Smooth muscle cell (in vitro differentiated cells): Measurements from ENCODE around the gene TATDN2. TPM values are rescaled to one million over a fixed set of nuclear protein-coding genes. Genes with fewer than 3 reads are reported as not detected.

ENCODE experiments used
- DNase-seq: peaks from one replicate; lab custom pipeline; 2025; ENCODE audit not compliant: unreplicated experiment; lab: John Stamatoyannopoulos, UW
- H2AFZ ChIP-seq: fragments of 200-600 bp; sonication (generic); 2 replicates; pipeline ENCODE4 v1.6.0; 2016; ENCODE audit warnings: antibody characterized with exemption, low read depth, mild to moderate bottlenecking
- H3F3A ChIP-seq: fragments of 200-600 bp; sonication (generic); 2 replicates; pipeline ENCODE4 v1.6.0; 2017; ENCODE audit warnings: antibody characterized with exemption, low read depth
- H3K27ac ChIP-seq: fragments of 200-600 bp; sonication (generic); 2 replicates; pipeline ENCODE4 v1.5.1; 2016; ENCODE audit warnings: low read depth, mild to moderate bottlenecking
- H3K27me3 ChIP-seq: fragments of 200-600 bp; sonication (generic); 2 replicates; pipeline ENCODE4 v1.6.1; 2016; ENCODE audit warnings: low read depth, mild to moderate bottlenecking
- H3K36me3 ChIP-seq: fragments of 200-600 bp; sonication (generic); 2 replicates; pipeline ENCODE4 v1.5.1; 2016; ENCODE audit warnings: low read depth
- H3K4me1 ChIP-seq: fragments of 200-600 bp; sonication (generic); 2 replicates; pipeline ENCODE4 v1.5.1; 2016; ENCODE audit warnings: low read depth
- H3K4me2 ChIP-seq: fragments of 200-600 bp; sonication (generic); 2 replicates; pipeline ENCODE4 v1.6.0; 2016; ENCODE audit warnings: mild to moderate bottlenecking
- H3K4me3 ChIP-seq: fragments of 200-600 bp; sonication (generic); 2 replicates; pipeline ENCODE4 v1.5.1; 2016; ENCODE audit warnings: mild to moderate bottlenecking
- H3K79me2 ChIP-seq: fragments of 200-600 bp; sonication (generic); 2 replicates; pipeline ENCODE4 v1.6.0; 2016; ENCODE audit warnings: low read depth, mild to moderate bottlenecking
- H3K9ac ChIP-seq: fragments of 200-600 bp; sonication (generic); 2 replicates; pipeline ENCODE4 v1.6.0; 2016; ENCODE audit warnings: low read depth
- H3K9me3 ChIP-seq: fragments of 200-600 bp; sonication (generic); replicated peaks from 2 replicates; pipeline ENCODE4 v1.5.1; 2016; ENCODE audit warnings: low read depth
- H4K20me1 ChIP-seq: fragments of 200-600 bp; sonication (generic); 2 replicates; pipeline ENCODE4 v1.6.0; 2016; ENCODE audit warnings: low read depth
- WGBS: methylation state at CpG from one replicate; pipeline ENCODE4 v1.1.7; 2016; ENCODE audit warnings: low lambda C conversion rate; 5-methylcytosine and 5-hydroxymethylcytosine counted together
- polyA plus RNA-seq: library from polyadenylated mRNA; unstranded; fragments of >200 nt; fragmentation: Nextera tagmentation; extraction: Ambion mirVana; gene quantifications from 2 replicates; pipeline ENCODE4 v1.2.1, GENCODE V29; 2016
- total RNA-seq: library from RNA; depleted of rRNA; stranded (reverse); fragments of >200 nt; gene quantifications from 2 replicates; pipeline ENCODE4 v1.2.3, GENCODE V29; 2014
- TF ChIP-seq, protein P1 (sequence below): fragments of 200-600 bp; sonication (generic); IDR thresholded peaks from 2 replicates; pipeline ENCODE4 v1.5.1; 2017; ENCODE audit warnings: borderline replicate concordance, mild to moderate bottlenecking, antibody characterized with exemption; ENCODE audit not compliant: insufficient read depth, poor library complexity, severe bottlenecking

Gene TATDN2
- total and polyA plus RNA-seq, 2 experiments from 2014 or later = 3.3 to 23.6 TPM

DNA sequence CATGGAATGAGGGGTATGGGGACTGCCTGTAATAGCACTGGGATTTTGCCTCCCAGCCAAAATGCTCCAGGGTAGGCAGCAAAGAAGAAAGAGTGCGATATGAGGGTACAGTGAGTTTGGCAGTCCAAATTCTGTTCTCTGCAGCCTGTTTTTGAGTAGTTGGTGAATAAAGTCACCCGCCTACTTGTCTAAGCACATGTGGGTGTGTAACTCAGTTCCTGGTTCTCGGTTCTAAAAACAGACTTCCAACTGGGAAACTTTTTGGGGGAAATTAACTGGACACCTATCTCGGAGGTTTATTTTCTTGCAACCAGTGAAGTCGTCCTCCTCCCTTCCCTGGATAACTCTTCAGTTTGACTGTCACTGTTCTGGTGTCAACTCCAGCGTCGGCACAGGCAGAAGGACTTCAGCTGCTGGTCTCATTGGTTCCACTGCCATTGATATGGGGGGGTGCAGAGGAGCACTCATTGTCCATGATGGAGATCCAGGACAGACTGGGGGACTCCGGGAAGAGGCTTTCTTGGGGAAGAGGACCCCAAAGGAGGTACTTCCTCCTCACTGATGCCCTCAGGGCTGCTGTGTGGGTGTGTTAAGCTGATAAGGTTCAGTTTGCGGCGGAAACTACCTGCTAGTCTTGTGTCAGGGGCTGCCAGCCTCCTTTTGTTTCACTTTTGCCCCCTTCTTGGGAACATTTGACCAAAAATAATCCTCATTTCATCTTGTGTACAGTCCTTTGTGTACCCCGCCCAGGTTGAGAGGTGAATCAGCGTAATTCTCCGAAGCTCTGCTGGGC lies 31.3 kb downstream of the TATDN2 start:
- Histone ChIP-seq H3K4me3 (no peak overlapping the region), H3K27me3 (no peaks in the 10 kb centered on the region), H3K9me3 (no peaks in the 10 kb centered on the region), H3F3A (no peaks in the 10 kb centered on the region), H3K9ac (no peak overlapping the region), H2AFZ (no peak overlapping the region), H3K36me3 (peaks cover 4% of the 10 kb centered on the region), H3K27ac (no peak overlapping the region), H4K20me1 (peaks cover 47% of the 10 kb centered on the region), H3K79me2 (peaks cover 17% of the 10 kb centered on the region), H3K4me2 (no peak overlapping the region), H3K4me1 (peaks cover under 1% of the 10 kb centered on the region)
- TF ChIP-seq, protein P1, sequence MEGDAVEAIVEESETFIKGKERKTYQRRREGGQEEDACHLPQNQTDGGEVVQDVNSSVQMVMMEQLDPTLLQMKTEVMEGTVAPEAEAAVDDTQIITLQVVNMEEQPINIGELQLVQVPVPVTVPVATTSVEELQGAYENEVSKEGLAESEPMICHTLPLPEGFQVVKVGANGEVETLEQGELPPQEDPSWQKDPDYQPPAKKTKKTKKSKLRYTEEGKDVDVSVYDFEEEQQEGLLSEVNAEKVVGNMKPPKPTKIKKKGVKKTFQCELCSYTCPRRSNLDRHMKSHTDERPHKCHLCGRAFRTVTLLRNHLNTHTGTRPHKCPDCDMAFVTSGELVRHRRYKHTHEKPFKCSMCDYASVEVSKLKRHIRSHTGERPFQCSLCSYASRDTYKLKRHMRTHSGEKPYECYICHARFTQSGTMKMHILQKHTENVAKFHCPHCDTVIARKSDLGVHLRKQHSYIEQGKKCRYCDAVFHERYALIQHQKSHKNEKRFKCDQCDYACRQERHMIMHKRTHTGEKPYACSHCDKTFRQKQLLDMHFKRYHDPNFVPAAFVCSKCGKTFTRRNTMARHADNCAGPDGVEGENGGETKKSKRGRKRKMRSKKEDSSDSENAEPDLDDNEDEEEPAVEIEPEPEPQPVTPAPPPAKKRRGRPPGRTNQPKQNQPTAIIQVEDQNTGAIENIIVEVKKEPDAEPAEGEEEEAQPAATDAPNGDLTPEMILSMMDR = no peak
- WGBS = 87% methylated on average over 13 of the region's 13 CpGs
- no peak for DNase-seq

DNA sequence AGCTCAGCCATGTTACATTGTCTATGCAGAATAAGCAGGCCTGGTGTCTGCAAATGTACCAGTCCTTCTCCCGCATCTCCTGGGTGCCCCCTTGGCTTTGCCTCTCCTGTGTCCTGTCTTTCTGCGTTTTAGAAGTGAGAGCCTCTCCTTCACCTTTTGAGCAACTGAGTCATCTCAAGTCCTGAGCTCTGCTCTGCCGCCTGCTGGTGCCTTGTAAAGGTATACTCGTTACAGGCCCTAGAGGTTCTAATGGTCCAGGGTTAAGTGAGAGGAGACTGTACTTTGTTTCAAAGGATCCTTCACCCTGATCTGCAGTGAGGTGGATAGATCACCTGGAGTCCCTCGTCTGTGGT lies 31.9 kb downstream of the TATDN2 start:
- TF ChIP-seq, protein P1 = no peak
- Histone ChIP-seq H4K20me1 (peaks cover 42% of the 10 kb centered on the region), H3K79me2 (peaks cover 12% of the 10 kb centered on the region), H3K9me3 (no peaks in the 10 kb centered on the region), H3K4me1 (peaks cover 6% of the 10 kb centered on the region), H3K27ac (no peak overlapping the region), H3K4me3 (no peak overlapping the region), H3K9ac (no peak overlapping the region), H2AFZ (no peak overlapping the region), H3K36me3 (peaks cover 4% of the 10 kb centered on the region), H3K27me3 (no peaks in the 10 kb centered on the region), H3F3A (no peaks in the 10 kb centered on the region), H3K4me2 (no peak overlapping the region)
- DNase-seq = no peak
- WGBS = 87% methylated on average over 5 of the region's 5 CpGs

DNA sequence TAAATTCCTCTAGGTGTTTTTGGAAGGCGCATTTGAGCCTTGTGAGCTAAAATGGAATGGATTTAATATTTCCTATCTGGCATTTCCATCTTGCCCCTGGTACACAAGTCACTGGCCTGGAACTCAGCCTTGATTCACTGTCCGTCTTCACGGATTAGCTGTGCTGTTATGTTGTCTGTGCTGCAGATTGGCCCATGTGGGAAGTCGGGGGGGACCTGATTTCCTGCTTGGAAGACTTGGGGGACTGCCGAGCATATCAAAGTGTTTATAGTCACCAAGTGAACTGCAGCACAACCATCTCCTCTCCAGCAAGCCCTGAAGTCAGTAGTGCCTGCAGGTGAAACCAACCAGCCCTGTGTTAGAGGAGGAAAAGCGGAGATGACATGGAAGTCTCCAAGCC lies 32.3 kb downstream of the TATDN2 start:
- Histone ChIP-seq H2AFZ (no peak overlapping the region), H3K4me1 (peaks cover 11% of the 10 kb centered on the region), H3K9me3 (no peaks in the 10 kb centered on the region), H3K27me3 (no peaks in the 10 kb centered on the region), H3K36me3 (peaks cover 4% of the 10 kb centered on the region), H4K20me1 (peaks cover 38% of the 10 kb centered on the region), H3F3A (no peaks in the 10 kb centered on the region), H3K9ac (no peak overlapping the region), H3K79me2 (peaks cover 9% of the 10 kb centered on the region), H3K4me3 (no peak overlapping the region), H3K27ac (no peak overlapping the region), H3K4me2 (no peak overlapping the region)
- 97% methylated on average over 6 of the region's 6 CpGs for WGBS
- TF ChIP-seq, protein P1 = no peak
- no peak for DNase-seq

DNA sequence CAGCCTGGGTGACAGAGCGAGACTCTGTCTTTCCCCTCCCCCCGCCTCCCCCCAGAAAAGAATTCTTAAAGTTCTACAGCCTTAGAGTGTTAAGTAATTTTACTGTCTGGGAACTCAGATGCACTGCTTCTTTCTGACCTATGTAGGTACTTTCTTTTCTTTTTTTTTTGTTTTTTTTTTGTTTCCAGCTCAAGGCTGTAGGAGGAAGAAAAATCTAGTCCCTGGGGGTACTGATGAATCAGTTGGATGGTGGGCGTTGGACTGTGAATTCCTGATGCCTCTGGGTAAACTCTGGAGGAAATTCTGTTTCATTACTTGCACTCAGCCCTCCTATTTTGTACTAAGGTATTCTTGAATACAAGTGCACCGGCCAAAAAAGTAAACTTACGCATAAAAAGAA lies 33.7 kb downstream of the TATDN2 start:
- 78% methylated on average over 5 of the region's 5 CpGs for WGBS
- Histone ChIP-seq H2AFZ (no peak overlapping the region), H3K27ac (peak overlapping the region; percentile 44), H3K27me3 (no peaks in the 10 kb centered on the region), H3K9ac (no peak overlapping the region), H3K4me2 (peak overlapping the region; percentile 15), H3K4me1 (peaks cover 16% of the 10 kb centered on the region), H4K20me1 (peaks cover 24% of the 10 kb centered on the region), H3F3A (no peaks in the 10 kb centered on the region), H3K36me3 (peaks cover 4% of the 10 kb centered on the region), H3K9me3 (no peaks in the 10 kb centered on the region), H3K4me3 (no peak overlapping the region), H3K79me2 (no peaks in the 10 kb centered on the region)
- no peak for DNase-seq
- TF ChIP-seq, protein P1 = no peak
